Testis (tissue), 3 donors: ENCODE measurements around the gene PTPRD. TPM values are rescaled to one million over a fixed set of nuclear protein-coding genes. Genes with fewer than 3 reads are reported as not detected.
A peak's percentile ranks its signal among the peaks of the same experiment; 100 is the strongest.

Experiments used
- DNase-seq: peaks from one replicate; pipeline ENCODE4 v3.0.0-alpha.2; 2019
- H3K27ac ChIP-seq, 2 donors: fragments of 200-600 bp; sonication (generic); one replicate each; pipeline ENCODE4 v1.5.1; 2019
- H3K27me3 ChIP-seq: fragments of 200-600 bp; sonication (generic); one replicate; pipeline ENCODE4 v1.5.1; 2019
- H3K36me3 ChIP-seq: fragments of 200-600 bp; sonication (generic); one replicate; pipeline ENCODE4 v1.5.1; 2017; ENCODE audit warnings: low read depth; ENCODE audit errors: missing control alignments
- H3K4me1 ChIP-seq: fragments of 200-600 bp; sonication (generic); one replicate; pipeline ENCODE4 v1.5.1; 2019
- H3K4me3 ChIP-seq, 2 donors: fragments of 200-600 bp; sonication (generic); one replicate each; pipeline ENCODE4 v1.5.1; 2017 to 2019
- H3K9me3 ChIP-seq: fragments of 200-600 bp; sonication (generic); one replicate; pipeline ENCODE4 v1.5.1; 2017
- CTCF ChIP-seq, 3 experiments: fragments of 450-650 bp in 2 of 3; fragments of 200-600 bp in 1 of 3; sonication (generic) in 1 of 3; IDR thresholded peaks; one replicate each; pipeline ENCODE4 v1.5.1; 2016 to 2019; ENCODE audit warnings: antibody characterized with exemption in 3 of 3, mild to moderate bottlenecking in 2 of 3, moderate library complexity in 1 of 3
- POLR2A ChIP-seq: fragments of 450-650 bp; IDR thresholded peaks from one replicate; pipeline ENCODE4 v1.6.1; 2017; ENCODE audit warnings: antibody characterized with exemption, mild to moderate bottlenecking, moderate library complexity
- WGBS, 2 donors: methylation state at CpG; one replicate each; pipeline ENCODE4 v1.1.5; 2018; 5-methylcytosine and 5-hydroxymethylcytosine counted together
- intact Hi-C: fragments of 100-400 bp; cut with DNase I; formaldehyde crosslinking; loops from one replicate; pipeline ENCODE4 v1.15.1; 2023; ENCODE audit warnings: low total_unique reads
- polyA plus RNA-seq: library from polyadenylated mRNA; stranded (reverse); fragments of 350-450 nt; fragmentation: Illumina TruSeq; extraction: RNeasy Lipid Tissue Mini Kit (QIAGEN cat#74804); gene quantifications from one replicate; pipeline ENCODE4 v1.2.3, GENCODE V29; 2014; ENCODE audit warnings: low read depth, low replicate concordance; ENCODE audit not compliant: insufficient read depth
- total RNA-seq, 2 donors: library from RNA; depleted of rRNA; stranded (reverse); fragments of >200 nt; gene quantifications; one replicate each; pipeline ENCODE4 v1.2.3, GENCODE V29; 2016

PTPRD gene
- total and polyA plus RNA-seq, 3 donors from 2014 or later, result 15.4 to 33.6 (median 32.5) TPM

GRCh38 chr9:10633785-10634184 lies 21.0 kb upstream of the PTPRD start:
- Histone ChIP-seq H3K36me3 (no peaks in the 10 kb centered on the region), H3K4me1 (no peaks in the 10 kb centered on the region), H3K27me3 (no peaks in the 10 kb centered on the region), H3K4me3 (no peak overlapping the region), H3K9me3 (no peaks in the 10 kb centered on the region), H3K27ac (no peak overlapping the region)
- intact Hi-C loops, result no loop called here
- 77 to 78% methylated on average over 3 of the region's 3 CpGs for WGBS, 2 donors
- no peak for DNase-seq
- TF ChIP-seq POLR2A, result no peak
- TF ChIP-seq CTCF (IDR thresholded peaks at IDR 0.05), result no peak

- Histone ChIP-seq H3K27me3 (no peaks in the 10 kb centered on the region), H3K36me3 (no peaks in the 10 kb centered on the region), H3K4me1 (no peaks in the 10 kb centered on the region), H3K4me3 (no peak overlapping the region), H3K9me3 (no peaks in the 10 kb centered on the region), H3K27ac (no peak overlapping the region)
- TF ChIP-seq POLR2A, result no peak
- no peak for TF ChIP-seq CTCF (IDR thresholded peaks at IDR 0.05)
- 40 to 49% methylated on average over 9 of the region's 9 CpGs for WGBS, 2 donors
- intact Hi-C loops, result no loop called here
- no peak for DNase-seq
These were observed 1.5 kb upstream of the PTPRD start for GRCh38 chr9:10614196-10614800.

- Histone ChIP-seq H3K27ac (no peak overlapping the region), H3K9me3 (no peaks in the 10 kb centered on the region), H3K36me3 (no peaks in the 10 kb centered on the region), H3K4me1 (no peaks in the 10 kb centered on the region), H3K4me3 (peak overlapping the region; percentile 38 to 43), H3K27me3 (no peaks in the 10 kb centered on the region)
- TF ChIP-seq CTCF (IDR thresholded peaks at IDR 0.05), result no peak
- no peak for TF ChIP-seq POLR2A
- WGBS, 2 donors, result 2 to 3% methylated on average over 13 of the region's 13 CpGs
- no peak for DNase-seq
- intact Hi-C loops, result no loop called here
These were observed 617 bp upstream of the PTPRD start for GRCh38 chr9:10613419-10613818.

GRCh38 chr9:10605388-10605787 lies 7.4 kb downstream of the PTPRD start:
- Histone ChIP-seq H3K36me3 (no peaks in the 10 kb centered on the region), H3K4me3 (no peak overlapping the region), H3K27ac (no peak overlapping the region), H3K9me3 (no peaks in the 10 kb centered on the region), H3K4me1 (no peaks in the 10 kb centered on the region), H3K27me3 (no peaks in the 10 kb centered on the region)
- TF ChIP-seq CTCF (IDR thresholded peaks at IDR 0.05) (no peak), POLR2A (no peak)
- DNase-seq, result no peak
- intact Hi-C loops, result no loop called here
- WGBS, 2 donors, result 77 to 86% methylated on average over 4 of the region's 4 CpGs

GRCh38 chr9:10604927-10605326 lies 7.9 kb downstream of the PTPRD start:
- Histone ChIP-seq H3K27ac (no peak overlapping the region), H3K36me3 (no peaks in the 10 kb centered on the region), H3K27me3 (no peaks in the 10 kb centered on the region), H3K9me3 (no peaks in the 10 kb centered on the region), H3K4me3 (no peak overlapping the region), H3K4me1 (no peaks in the 10 kb centered on the region)
- WGBS, 2 donors, result 55 to 74% methylated on average over 1 of the region's 1 CpG
- TF ChIP-seq POLR2A, result no peak
- TF ChIP-seq CTCF (IDR thresholded peaks at IDR 0.05), result no peak
- no peak for DNase-seq
- intact Hi-C loops, result no loop called here
